ENCODE measurements around the gene RARB. TPM values are rescaled to one million over a fixed set of nuclear protein-coding genes. Genes with fewer than 3 reads are reported as not detected.
A peak's percentile ranks its signal among the peaks of the same experiment; 100 is the strongest.

Gene RARB
- total RNA-seq, 1 donor from 2014 or later: 15.2 TPM

DNA sequence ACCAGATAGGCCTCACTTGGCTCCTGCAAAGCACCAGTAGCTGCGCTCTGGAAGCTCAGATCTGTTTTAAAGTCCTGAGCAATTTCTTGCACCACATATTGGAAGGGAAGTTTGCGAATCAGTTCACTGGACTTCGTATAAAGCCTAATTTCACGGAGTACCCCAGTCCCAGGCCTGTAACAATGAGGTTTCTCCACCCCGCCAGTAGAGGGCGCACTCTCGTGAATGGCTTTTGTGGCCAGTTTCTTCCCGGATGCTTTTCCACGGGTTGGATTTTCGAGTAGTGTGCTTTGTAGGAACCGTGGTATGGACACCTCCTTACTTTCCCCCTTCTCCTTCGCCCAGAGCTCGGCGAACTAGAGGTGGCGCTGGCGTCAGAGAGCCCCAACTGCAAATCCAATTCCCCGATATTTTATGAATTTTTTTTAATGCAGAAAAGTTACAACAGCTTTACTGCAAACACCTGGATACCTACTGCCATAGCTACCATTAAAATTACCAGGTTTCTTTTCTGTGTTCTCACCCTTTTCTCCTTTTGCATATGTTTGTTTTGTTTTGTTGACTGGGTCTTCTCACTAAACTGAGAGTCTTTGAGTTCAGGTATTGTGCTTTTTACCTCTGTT, 13.3 kb downstream of the RARB start:
- DNase-seq (ENCODE audit: low spot score) (no peak), ATAC-seq (no peak)
- intact Hi-C loops (cut with DNase I): no loop called here

- intact Hi-C loops (cut with DNase I): no loop called here
- ATAC-seq (no peak), DNase-seq (ENCODE audit: low spot score) (no peak)
Measured at GRCh38 chr3:25442486-25442885, 14.4 kb downstream of the RARB start.

DNA sequence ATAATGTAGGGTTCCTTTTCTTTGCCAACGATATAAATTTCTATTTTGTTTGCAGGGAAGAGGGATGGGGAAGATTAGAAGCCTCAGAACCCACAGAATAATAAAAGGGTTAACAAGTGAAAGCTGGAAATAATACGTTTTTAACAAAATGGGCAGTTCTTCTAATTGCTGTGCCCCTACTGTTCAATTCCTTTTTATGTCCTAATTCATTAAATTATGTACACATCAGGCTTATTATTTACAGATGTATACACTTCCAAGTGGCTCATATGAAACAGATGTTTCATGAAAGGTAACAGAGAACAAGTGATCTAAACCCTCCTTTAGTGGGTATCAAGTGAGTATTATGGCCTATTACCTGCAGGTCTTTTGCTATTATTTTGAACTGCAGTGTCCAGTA, 16.2 kb downstream of the RARB start:
- DNase-seq (ENCODE audit: low spot score) (no peak), ATAC-seq (no peak)
- intact Hi-C loops (cut with DNase I): no loop called here

DNA sequence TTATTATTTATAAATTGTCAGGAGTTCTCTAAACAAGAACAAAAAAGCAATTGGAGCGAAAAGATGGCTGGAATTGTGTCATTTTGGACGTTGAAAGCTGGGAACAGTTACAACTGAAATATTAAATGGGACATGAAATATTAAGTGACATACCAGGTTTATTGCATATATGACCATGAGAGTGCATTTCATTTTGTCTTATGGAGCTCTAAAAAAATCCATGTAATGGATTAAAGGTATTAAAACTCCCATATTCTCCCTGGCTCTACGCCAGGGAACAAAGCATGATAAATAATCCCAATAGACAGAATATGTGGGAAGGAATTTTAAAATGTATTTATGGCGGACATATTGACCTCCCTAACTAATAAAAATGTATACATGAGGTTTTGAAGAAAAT, 17.7 kb downstream of the RARB start:
- DNase-seq (ENCODE audit: low spot score): no peak
- intact Hi-C loops (cut with DNase I): no loop called here
- no peak for ATAC-seq

DNA sequence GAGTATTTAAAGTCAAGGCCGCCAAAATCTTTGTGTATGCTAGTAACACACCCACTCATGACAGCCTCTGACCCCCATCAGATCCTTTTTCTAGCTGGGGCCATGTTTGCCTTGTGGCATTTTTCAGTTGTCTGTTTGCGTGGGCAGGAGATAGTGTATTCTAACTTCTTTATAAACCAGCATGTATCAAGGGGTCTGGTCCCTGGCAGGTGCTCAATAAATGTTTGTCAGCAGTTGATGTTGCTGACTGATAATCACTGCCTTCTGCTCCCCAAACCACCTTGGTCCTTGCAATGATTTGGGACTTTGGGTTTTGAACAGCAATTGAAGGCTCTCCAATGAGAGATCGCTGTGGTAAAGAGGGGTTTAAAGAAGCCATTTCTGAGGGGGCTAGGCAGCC, 19.2 kb downstream of the RARB start:
- intact Hi-C loops (cut with DNase I): no loop called here
- ATAC-seq: no peak
- no peak for DNase-seq (ENCODE audit: low spot score)

DNA sequence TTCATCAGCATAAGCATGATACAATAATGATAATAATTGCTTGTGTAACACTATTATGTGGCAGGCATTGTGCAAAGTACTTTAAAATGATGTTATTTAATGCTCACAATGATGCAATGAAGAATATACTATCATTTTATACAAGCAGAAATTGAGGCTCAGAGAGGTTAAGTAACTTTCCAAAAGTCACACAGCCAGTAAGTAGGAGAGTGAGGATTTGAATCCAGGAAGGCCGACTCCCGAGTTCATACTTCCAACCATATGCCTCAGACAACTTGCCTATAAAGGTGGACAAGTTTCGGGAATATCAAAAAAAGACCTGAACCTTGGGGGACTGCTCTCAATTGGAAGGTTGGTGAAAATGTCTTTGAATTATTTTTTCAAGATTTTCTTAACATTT, 19.9 kb downstream of the RARB start:
- ATAC-seq (no peak), DNase-seq (ENCODE audit: low spot score) (no peak)
- intact Hi-C loops (cut with DNase I): no loop called here

DNA sequence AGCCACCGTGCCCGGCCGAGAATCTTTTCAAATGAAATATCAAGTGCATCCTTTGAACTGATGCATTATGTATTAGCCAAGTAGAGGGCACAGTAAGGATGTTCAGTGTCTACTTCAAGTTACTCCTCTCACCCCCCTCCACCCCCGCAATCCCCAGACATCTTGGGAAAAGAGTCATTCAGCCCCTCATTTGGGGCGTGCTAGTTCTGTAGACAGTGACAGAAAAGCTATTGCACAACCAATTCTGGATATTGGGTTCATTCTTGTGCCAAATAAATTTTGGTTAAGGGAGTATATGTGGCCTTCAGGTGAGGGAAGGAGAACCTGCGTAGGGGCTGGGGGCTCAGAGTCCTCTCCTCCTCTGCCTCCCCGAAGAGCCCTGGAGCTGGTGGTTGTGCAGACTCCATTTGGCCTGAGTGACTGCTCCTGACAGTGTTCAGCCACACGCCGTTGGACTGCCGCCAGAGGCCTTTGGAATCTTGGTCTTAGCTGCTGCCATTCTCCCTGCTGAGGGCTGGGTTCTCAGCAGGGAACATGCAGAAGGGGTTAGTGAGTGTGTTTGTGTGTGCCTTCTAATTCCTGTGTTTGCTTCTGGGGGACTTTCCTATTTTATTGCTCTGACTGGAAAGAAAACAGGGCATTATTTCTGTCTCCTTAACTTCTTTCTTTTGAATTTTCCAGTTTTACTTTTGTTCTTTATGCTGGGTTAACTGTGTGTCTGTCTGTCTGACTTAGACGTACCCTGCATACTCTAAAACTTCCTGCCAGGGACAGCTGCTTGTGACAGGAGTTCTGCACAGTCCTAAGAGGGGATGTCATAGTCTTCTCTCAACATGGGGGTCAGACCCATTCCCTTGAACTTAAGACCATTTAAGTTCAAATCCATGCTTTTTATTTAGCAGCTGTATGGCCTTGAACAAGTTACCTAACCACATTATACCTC, 21.0 kb downstream of the RARB start:
- intact Hi-C loops (cut with DNase I): no loop called here
- peak; percentile 91 for DNase-seq (ENCODE audit: low spot score)
- ATAC-seq: peak; percentile 89

DNA sequence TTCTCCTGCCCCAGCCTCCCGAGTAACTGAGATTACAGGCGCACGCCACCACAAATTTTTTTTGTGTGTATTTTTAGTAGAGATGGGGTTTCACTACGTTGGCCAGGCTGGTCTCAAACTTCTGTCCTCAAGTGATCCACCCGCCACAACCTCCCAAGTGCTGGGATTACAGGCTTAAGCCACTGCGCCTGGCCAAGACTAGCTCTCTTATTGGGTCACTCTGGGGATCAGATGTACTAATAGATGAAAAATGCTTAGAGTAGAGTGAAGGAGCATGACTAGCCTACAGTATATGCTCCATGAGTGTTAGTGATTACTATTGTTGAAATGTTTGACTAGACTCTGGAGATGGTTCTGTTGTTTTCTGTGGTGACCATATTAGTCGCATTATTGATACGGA, 21.8 kb downstream of the RARB start:
- ATAC-seq (no peak), DNase-seq (ENCODE audit: low spot score) (no peak)
- intact Hi-C loops (cut with DNase I): no loop called here

DNA sequence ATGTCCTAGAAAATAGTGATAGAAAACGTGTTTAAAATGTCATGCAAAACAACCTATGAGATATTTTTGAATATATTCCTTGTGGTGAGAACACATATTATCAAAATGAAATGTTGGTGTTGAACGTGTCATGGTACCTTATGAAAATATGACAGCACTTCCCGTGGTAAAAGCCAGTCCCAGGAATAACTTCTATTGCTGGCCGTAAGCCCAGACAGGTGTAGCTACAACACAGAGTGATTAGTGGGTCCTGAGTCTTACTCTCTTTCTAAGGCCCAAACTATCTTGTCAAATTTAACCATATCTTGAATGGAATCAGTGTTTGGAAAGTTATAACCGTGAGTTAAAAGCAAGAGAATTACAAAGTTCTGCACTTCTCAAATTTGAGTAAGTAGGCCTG, 24.1 kb downstream of the RARB start:
- no peak for ATAC-seq
- no peak for DNase-seq (ENCODE audit: low spot score)
- intact Hi-C loops (cut with DNase I): no loop called here

GRCh38 chr3:25452740-25453139, 24.7 kb downstream of the RARB start:
- ATAC-seq: no peak

GRCh38 chr3:25453619-25454004, 25.5 kb downstream of the RARB start:
- ATAC-seq (peak; percentile 8), DNase-seq (ENCODE audit: low spot score) (no peak)
- intact Hi-C loops (cut with DNase I): no loop called here

More at GRCh38 chr3:25452740-25453139, 24.7 kb downstream of the RARB start:
- DNase-seq (ENCODE audit: low spot score): no peak
- intact Hi-C loops (cut with DNase I): no loop called here

DNA sequence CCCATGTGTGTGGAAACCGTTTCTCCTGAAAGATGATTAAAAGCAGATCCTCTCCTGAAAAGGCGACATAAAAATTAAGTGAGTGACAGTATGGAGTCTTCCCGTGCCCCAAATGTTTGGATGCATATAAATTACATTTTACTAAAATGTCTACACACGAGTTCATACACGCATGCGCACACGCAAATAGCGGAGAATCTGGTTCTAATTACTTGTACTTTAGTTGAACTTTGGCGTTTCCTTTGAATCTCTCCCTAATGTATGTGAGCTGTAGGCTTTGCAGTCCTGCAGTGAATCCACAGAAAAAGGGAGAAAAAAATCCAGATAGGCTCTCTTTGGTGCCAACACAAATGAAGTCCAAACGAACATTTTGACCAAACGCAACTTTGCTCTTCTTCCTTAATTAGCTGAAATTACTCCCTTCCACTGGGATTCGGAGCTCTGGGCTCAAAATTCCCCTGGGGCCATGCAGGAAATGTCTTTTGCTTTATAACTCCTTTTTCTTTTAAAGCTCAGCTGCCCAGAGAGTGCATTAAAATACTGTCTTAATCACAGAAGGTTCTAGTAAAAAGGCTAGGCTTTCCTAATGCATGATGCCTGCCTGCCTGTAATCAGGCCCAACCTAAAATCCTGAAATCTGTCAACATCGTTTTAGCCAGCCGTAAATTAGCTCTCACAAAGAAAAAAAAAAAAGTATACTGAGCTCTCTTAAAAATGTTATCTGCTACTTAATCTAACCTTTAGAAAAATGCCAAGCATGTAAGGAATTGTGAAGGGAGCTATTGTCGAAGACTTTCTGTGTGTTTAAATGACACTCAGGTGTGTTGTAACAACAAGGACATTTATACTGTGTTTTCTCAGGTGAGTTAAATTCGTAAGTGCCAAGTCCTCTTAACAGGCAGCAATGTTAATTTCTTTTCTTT, 26.2 kb downstream of the RARB start:
- intact Hi-C loops (cut with DNase I): no loop called here
- ATAC-seq: peak; percentile 2

DNA sequence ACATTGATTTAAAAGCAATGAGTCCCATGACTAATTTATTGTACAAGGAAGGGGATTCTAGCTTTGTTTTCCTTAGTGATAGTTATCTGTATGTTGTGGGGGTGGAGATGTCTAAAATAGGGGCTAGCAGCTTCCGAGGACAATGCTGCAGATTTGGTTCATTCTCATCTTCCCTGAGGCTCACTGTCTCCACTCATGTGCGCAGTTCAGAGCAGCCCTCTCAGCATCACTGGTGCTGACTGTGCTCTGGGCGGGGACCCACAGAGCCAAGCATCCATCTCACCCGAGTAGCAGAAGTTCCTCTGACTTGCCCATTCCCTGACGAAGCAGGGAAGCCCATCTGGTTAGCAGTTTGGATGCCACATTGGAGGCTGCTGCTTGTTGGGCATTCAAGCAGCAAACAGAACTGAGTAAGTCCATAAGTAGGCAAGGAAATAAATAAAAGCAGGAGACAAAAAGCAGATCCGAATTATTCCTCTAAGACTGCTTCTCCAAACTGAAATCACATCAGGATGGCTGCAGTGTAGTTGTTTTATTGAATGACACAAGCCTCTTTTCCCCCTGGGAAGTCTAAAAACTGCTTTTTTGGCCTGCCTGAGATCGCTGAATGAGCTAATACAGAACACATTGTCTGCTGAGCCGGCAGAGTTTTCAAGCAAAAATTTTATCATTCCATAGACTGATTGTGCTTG, 27.5 kb downstream of the RARB start:
- intact Hi-C loops (cut with DNase I): no loop called here
- peak; percentile 88 for ATAC-seq
- no peak for DNase-seq (ENCODE audit: low spot score)

More for the DNA sequence above, 26.2 kb downstream of the RARB start:
- DNase-seq (ENCODE audit: low spot score): no peak

- intact Hi-C loops (cut with DNase I): no loop called here
- ATAC-seq (no peak), DNase-seq (ENCODE audit: low spot score) (no peak)
Measured at GRCh38 chr3:25456723-25457670, 28.9 kb downstream of the RARB start.

DNA sequence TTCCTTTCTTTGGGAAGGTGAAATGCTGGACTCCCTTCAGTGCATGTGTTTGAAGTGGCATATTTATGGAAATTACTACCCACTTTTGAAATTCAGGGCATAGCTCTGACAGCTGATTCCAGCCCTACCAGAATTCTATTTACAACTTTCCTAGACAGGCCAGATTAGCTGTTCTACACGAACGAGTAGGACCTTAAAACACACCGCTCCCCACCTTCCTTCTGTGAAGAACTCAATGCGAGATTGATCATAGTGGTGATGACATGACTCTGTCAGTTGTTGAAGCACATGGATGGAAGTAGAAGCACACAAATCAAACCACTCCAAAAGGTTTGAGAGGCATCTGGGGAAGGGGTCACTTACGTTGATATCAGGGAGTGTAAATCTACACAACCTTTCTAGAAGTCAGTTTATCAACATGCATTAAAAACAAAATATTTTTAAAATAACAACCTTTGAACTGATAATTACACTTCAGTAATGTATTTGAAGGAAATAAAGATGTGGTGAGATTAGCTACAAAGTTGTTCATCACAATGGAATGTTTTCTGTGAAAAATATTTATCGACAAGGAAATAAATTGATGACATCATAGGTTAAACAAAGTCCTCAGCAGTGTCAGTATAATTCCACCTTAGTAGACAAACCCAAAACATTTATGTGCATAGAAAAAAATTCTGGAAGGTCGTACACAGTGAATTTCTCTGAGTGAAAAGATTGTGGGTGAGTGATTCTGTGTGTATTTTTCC, 29.8 kb downstream of the RARB start:
- intact Hi-C loops (cut with DNase I): no loop called here
- no peak for DNase-seq (ENCODE audit: low spot score)
- ATAC-seq: no peak

GRCh38 chr3:25458420-25458814, 30.4 kb downstream of the RARB start:
- DNase-seq (ENCODE audit: low spot score) (no peak), ATAC-seq (no peak)
- intact Hi-C loops (cut with DNase I): no loop called here

GRCh38 chr3:25460751-25461150, 32.7 kb downstream of the RARB start:
- intact Hi-C loops (cut with DNase I): no loop called here
- ATAC-seq (no peak), DNase-seq (ENCODE audit: low spot score) (no peak)

Data from sciatic nerve (tissue), 2 donors.